Forelimb muscle (tissue), 1 donor: ENCODE measurements around the gene ZNF837. TPM values are rescaled to one million over a fixed set of nuclear protein-coding genes. Genes with fewer than 3 reads are reported as not detected.
A peak's percentile ranks its signal among the peaks of the same experiment; 100 is the strongest.
"Not testable (repeated sequence)": the region's sequence is repeated elsewhere in the genome, so short reads cannot be mapped to it uniquely, and the experiment has no call there.

Source experiments
- DNase-seq: peaks from one replicate; pipeline ENCODE4 v3.0.0-alpha.2; 2013; ENCODE audit warnings: low read depth
- polyA plus RNA-seq: library from polyadenylated mRNA; unstranded; fragments of 120-200 nt; gene quantifications from one replicate; pipeline ENCODE4 v1.2.1, GENCODE V29; 2013; ENCODE audit not compliant: insufficient read length

The ZNF837 gene
- polyA plus RNA-seq, 1 donor: 1.9 TPM

GRCh38 chr19:58396691-58397532 is 16.1 kb upstream of the ZNF837 start:
- no peak for DNase-seq

- DNase-seq: no peak
Measured at GRCh38 chr19:58395979-58396627, 15.3 kb upstream of the ZNF837 start.

- no peak for DNase-seq
Measured at GRCh38 chr19:58395220-58395978, 14.6 kb upstream of the ZNF837 start, which contains the start of gene RNF225. RNF225 (plus strand) TSS chr19:58395656; CDS start chr19:58396090, 434 bp downstream.

GRCh38 chr19:58394821-58395219 is 14.0 kb upstream of the ZNF837 start:
- no peak for DNase-seq

GRCh38 chr19:58393725-58394033 is 12.8 kb upstream of the ZNF837 start:
- no peak for DNase-seq

- no peak for DNase-seq
Measured at GRCh38 chr19:58392945-58393724, 12.3 kb upstream of the ZNF837 start.

- no peak for DNase-seq
Measured at GRCh38 chr19:58388175-58388526, 7.3 kb upstream of the ZNF837 start.

- no peak for DNase-seq
Measured at GRCh38 chr19:58387338-58388174, 6.7 kb upstream of the ZNF837 start.

- peak; percentile 99 for DNase-seq
Measured at GRCh38 chr19:58386576-58387337, 5.9 kb upstream of the ZNF837 start, which contains the start of gene RPS5. RPS5 (plus strand) TSS chr19:58387269; CDS start chr19:58388138, 869 bp downstream.

GRCh38 chr19:58385891-58386575 is 5.2 kb upstream of the ZNF837 start:
- no peak for DNase-seq

- DNase-seq: no peak
Measured at GRCh38 chr19:58385313-58385890, 4.6 kb upstream of the ZNF837 start.

- no peak for DNase-seq
Measured at GRCh38 chr19:58382997-58383603, 2.3 kb upstream of the ZNF837 start.

GRCh38 chr19:58381460-58382212 is 806 bp upstream of the ZNF837 start:
- no peak for DNase-seq

- no peak for DNase-seq
Measured at GRCh38 chr19:58380037-58380661, 681 bp downstream of the ZNF837 start.

- DNase-seq: no peak
Measured at GRCh38 chr19:58379246-58379645, 1.6 kb downstream of the ZNF837 start.

- not testable (repeated sequence) for DNase-seq
Measured at GRCh38 chr19:58376724-58377123, 4.1 kb downstream of the ZNF837 start.

GRCh38 chr19:58374200-58374599 is 6.6 kb downstream of the ZNF837 start:
- no peak for DNase-seq
